Activated CD4-positive, alpha-beta T cell treated with anti-CD3 and anti-CD28 coated beads for 1 hour (primary cell): ENCODE measurements around the gene RTP3.
"Not testable (repeated sequence)": the region's sequence is repeated elsewhere in the genome, so short reads cannot be mapped to it uniquely, and the experiment has no call there.

Experiments used
- DNase-seq: peaks from one replicate; pipeline ENCODE4 v3.0.0-alpha.2; 2020

RTP3 gene

GRCh38 chr3:46520531-46520930 lies 22.8 kb downstream of the RTP3 start:
- DNase-seq, result no peak

DNA sequence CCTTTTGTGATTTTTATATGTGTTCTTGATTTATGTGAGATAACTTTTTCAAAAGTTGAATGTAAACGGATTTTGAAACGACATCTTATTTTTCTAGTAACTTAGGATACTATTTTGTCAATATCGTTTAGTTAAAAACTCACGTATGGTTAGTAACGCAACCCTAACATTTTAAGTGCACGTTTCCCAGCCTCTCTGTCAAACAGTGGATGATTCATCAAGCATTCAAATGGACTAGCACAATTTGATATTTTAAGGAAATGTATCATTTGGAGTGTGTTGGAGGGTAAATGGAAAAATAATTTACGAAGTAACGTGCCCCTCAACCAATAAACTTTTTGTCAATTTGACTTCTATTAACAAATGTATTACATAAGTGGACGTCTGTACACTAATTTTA lies 23.3 kb downstream of the RTP3 start:
- no peak for DNase-seq

GRCh38 chr3:46522201-46522600 lies 24.4 kb downstream of the RTP3 start:
- DNase-seq, result not testable (repeated sequence)

- no peak for DNase-seq
Observed at GRCh38 chr3:46523556-46523955, 25.8 kb downstream of the RTP3 start.

DNA sequence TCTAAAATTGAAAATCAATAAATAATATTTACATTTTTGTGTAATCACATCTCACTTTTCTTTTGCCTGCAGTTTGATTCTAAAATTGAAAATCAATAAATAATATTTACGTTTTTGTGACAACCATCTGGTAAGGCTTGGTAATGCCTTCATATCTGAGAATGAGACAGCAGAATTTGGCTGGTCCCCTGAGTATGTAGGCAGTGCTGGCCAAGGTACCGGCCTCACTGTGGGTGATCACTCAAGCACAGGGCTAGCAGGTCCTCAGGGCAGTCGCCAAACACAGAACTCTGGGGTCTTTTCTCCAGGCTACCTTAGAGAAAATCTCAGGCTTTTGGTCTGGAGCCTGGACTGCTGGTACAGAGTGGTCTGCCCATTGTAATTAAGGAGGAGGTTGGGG lies 26.2 kb downstream of the RTP3 start:
- DNase-seq, result no peak

- DNase-seq, result no peak
Observed at GRCh38 chr3:46524832-46525231, 27.1 kb downstream of the RTP3 start.

DNA sequence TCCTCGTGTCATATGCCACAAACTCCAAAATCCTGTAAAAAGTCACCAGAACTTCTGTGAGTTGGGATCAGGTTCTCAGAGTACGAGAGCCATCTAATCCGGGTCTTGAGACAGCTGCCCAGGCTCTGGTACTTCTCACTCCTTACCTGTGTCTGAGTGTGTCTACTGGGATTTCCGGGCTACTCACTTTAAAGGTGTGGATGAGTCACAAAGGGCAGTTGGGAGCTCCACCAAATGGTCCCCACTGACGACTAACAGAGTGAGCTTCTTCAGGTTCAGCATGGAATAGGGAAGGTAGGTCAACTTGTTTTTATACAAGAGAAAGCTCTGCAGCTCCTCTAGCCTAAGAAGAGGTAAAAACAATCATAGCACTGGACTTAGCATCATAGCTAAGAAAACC lies 29.5 kb downstream of the RTP3 start:
- DNase-seq, result no peak

GRCh38 chr3:46533091-46533490 lies 35.3 kb downstream of the RTP3 start:
- DNase-seq, result no peak

DNA sequence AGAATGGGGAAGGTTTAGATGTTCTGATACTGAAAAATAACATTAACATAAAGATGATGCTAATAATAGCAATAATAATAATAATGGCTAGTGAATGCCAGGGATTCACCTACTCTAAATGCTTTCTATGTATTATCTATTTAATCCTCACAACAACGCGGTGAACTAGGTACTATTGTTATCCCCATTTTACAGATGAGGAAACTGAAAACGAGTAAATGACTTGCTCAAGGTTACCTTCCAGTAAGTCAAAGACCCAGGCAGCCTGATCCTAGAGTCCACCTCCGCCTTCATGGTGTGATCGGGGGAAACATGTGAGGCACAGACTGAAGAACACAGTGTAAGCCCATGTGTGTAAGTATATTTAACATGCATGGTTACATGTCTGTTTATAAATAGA lies 38.0 kb downstream of the RTP3 start:
- DNase-seq, result no peak

DNA sequence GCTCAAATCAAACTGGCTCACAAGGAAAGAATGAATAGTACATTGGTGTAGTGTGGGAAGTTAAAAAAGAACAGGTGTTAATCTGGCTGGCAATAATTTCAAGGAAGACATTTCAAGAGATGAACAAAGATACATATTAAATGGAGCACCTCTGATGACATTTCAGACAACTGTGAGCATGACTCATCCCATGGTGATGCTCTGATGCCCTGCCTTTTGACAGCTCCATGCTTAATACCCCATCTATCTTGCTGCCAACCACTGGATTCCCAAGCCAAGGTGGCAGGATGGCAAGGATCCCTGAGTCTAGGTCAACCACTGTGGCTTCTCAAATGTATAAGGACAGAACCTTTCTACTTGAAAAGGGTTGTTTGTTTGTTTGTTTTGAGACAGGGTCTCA lies 39.0 kb downstream of the RTP3 start:
- DNase-seq, result no peak

- no peak for DNase-seq
Observed at GRCh38 chr3:46537316-46537715, 39.5 kb downstream of the RTP3 start.

GRCh38 chr3:46537779-46538178 lies 40.0 kb downstream of the RTP3 start:
- no peak for DNase-seq

DNA sequence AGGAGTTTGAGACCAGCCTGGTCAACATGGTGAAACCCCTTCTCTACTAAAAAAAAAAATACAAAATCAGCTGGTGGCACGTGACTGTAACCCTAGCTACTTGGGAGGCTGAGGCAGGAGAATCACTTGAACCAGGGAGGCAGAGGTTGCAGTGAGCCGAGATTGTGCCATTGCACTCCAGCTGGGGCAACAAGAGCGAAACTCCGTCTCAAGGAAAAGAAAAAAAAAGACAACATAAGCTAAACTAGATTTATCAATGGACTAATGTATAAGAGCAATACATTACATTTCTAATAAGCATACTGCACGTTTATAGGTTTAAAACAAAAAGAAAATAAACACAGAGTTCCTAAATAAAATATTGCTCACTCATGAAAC lies 40.6 kb downstream of the RTP3 start:
- not testable (repeated sequence) for DNase-seq

- DNase-seq, result peak; percentile 72
Observed at GRCh38 chr3:46538803-46539442, 41.1 kb downstream of the RTP3 start.

GRCh38 chr3:46539443-46540005 lies 41.7 kb downstream of the RTP3 start:
- DNase-seq, result no peak

DNA sequence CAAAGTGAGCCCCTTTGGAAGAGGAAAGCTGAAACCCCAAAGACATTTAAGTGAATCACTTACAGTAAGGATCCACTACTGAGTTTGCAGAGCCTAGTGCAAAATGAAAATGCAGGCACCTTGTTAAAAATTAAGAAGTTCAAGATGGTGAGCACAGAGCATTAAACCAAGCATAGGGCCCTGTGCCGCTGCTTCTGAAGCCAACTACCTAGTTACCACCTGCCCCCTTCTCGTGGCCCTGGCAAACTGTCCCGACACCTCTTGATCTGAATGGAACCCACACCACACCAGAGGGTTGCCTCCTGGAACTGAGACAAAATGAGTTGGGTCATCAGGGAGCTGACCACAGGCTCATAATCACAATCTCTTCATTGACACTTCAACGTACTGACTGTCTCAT lies 42.8 kb downstream of the RTP3 start:
- no peak for DNase-seq

GRCh38 chr3:46541835-46542234 lies 44.1 kb downstream of the RTP3 start:
- DNase-seq, result no peak

- DNase-seq, result no peak
Observed at GRCh38 chr3:46542344-46542743, 44.6 kb downstream of the RTP3 start.

GRCh38 chr3:46542801-46543201 lies 45.0 kb downstream of the RTP3 start:
- DNase-seq, result no peak

GRCh38 chr3:46544771-46545503 lies 47.2 kb downstream of the RTP3 start:
- DNase-seq, result no peak

DNA sequence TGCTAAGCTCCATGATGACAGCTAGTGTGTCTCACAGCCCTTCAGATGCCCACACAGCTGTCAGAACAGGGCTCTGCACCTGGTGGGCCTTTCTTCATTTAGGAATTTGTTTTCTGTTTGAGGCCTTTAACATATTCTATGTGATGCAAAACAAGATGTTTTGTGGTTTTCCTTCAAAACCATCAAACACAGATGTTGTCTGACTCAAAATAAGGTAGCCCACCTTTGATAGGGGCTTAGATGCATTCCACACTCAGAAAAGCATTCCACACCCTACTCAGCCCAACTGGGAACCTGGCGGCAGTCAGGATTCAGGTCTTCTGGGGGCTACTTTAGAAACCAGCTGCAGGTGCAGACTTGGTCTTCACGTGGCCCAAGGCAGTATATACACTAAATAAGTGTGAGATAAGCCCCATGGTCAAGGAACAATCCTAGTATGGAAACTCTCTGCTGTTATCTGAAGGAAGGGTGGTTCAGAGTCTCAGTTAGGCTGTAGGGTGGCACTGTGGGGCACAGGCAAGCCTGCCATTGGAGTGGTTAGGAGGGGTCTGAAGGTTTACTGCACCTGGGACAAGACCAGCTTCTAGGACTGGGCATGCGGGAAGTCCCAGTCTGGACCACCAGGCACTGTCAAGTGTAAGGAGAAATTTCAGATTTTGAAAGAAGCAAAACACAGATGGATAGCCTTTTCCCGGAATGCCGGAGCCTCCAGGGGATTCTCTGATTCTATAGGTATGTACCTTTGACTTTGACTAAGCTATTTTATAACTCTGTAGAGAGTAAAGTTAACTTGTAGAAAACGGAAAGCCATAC lies 48.2 kb downstream of the RTP3 start:
- DNase-seq, result no peak

GRCh38 chr3:46546896-46547440 lies 49.2 kb downstream of the RTP3 start:
- no peak for DNase-seq

- DNase-seq, result not testable (repeated sequence)
Observed at GRCh38 chr3:46548611-46549010, 50.8 kb downstream of the RTP3 start.
